ENCODE data around the gene SLC11A1.

The SLC11A1 gene

GRCh38 chr2:218399391-218400166 is 17.5 kb downstream of the SLC11A1 start, which contains the start of gene CTDSP1 (continued):
- no peak for TF ChIP-seq ZNF324 (tag by site-specific recombination; IDR thresholded peaks at IDR 0.05)
- no peak for TF ChIP-seq SCRT1 (tag by site-specific recombination; IDR thresholded peaks at IDR 0.05; ENCODE audit: borderline replicate concordance)
- TF ChIP-seq ZBTB26 (tag by site-specific recombination; optimal IDR thresholded peaks at IDR 0.05): peak; percentile 58
- peak; percentile 100 for TF ChIP-seq ZNF692 (tag by site-specific recombination; IDR thresholded peaks at IDR 0.05)
- peak; percentile 82 for TF ChIP-seq ZBTB8A (tag by site-specific recombination; IDR thresholded peaks at IDR 0.05)
- no peak; the same call in 1 of the 2 replicates for TF ChIP-seq ZNF629 (tag by site-specific recombination; IDR thresholded peaks at IDR 0.05)
- 0 out of 2 replicates have a peak, but pooled peaks have one; percentile 39 for TF ChIP-seq ZNF335 (tag by site-specific recombination; conservative IDR thresholded peaks at IDR 0.05)
- no peak for TF ChIP-seq ZNF302 (tag by site-specific recombination; IDR thresholded peaks at IDR 0.05; ENCODE audit: low read depth)
- no peak for TF ChIP-seq ZNF16 (tag by site-specific recombination; IDR thresholded peaks at IDR 0.05; ENCODE audit: low read depth)
- no peak for TF ChIP-seq ZNF366 (tag by site-specific recombination; conservative IDR thresholded peaks at IDR 0.05)
- TF ChIP-seq KLF16 (tag by site-specific recombination; IDR thresholded peaks at IDR 0.05): 0 out of 2 replicates have a peak, but pooled peaks have one; percentile 50
- TF ChIP-seq ZNF580 (tag by site-specific recombination; IDR thresholded peaks at IDR 0.05): no peak
- 0 out of 2 replicates have a peak, but pooled peaks have one; percentile 25 for TF ChIP-seq BCL11A (tag by site-specific recombination; IDR thresholded peaks at IDR 0.05; ENCODE audit: low read depth)
- TF ChIP-seq ZSCAN16 (tag by site-specific recombination; IDR thresholded peaks at IDR 0.05): no peak
- TF ChIP-seq ZBTB10 (tag by site-specific recombination; IDR thresholded peaks at IDR 0.05): no peak
- peak; percentile 61; the same call in 1 of the 2 replicates for TF ChIP-seq GLIS1 (tag by site-specific recombination; IDR thresholded peaks at IDR 0.05)
- TF ChIP-seq ZNF24 (tag by site-specific recombination; IDR thresholded peaks at IDR 0.05): no peak
- TF ChIP-seq ZNF214 (tag by site-specific recombination; IDR thresholded peaks at IDR 0.05; ENCODE audit: borderline replicate concordance): no peak
- TF ChIP-seq ZNF157 (tag by site-specific recombination; IDR thresholded peaks at IDR 0.05): no peak
- no peak for TF ChIP-seq ZNF354C (tag by site-specific recombination; IDR thresholded peaks at IDR 0.05; ENCODE audit: borderline replicate concordance, low read depth)
- TF ChIP-seq ZNF398 (tag by site-specific recombination; IDR thresholded peaks at IDR 0.05): peak; percentile 60
- peak; percentile 83; the same call in 1 of the 2 replicates for TF ChIP-seq ZSCAN30 (tag by site-specific recombination; IDR thresholded peaks at IDR 0.05)
- no peak for TF ChIP-seq ATF2 (tag by site-specific recombination; IDR thresholded peaks at IDR 0.05; ENCODE audit: low read depth)
- no peak for TF ChIP-seq ZNF747 (tag by site-specific recombination; IDR thresholded peaks at IDR 0.05)
- no peak for TF ChIP-seq ZNF664 (tag by site-specific recombination; IDR thresholded peaks at IDR 0.05)
- TF ChIP-seq KLF7 (tag by site-specific recombination; IDR thresholded peaks at IDR 0.05; ENCODE audit: borderline replicate concordance): no peak
- TF ChIP-seq ZBTB20 (tag by site-specific recombination; IDR thresholded peaks at IDR 0.05): peak; percentile 61; the same call in 1 of the 2 replicates
- TF ChIP-seq ZNF660 (tag by site-specific recombination; IDR thresholded peaks at IDR 0.05): peak; percentile 75
- no peak for TF ChIP-seq ZNF391 (tag by site-specific recombination; IDR thresholded peaks at IDR 0.05; ENCODE audit: borderline replicate concordance, low read depth)
